Heart right ventricle (tissue), 16 donors: ENCODE data around the gene CDHR5. TPM values are rescaled to one million over a fixed set of nuclear protein-coding genes. Genes with fewer than 3 reads are reported as not detected.

Experiments used
- ATAC-seq, 8 donors: fragments of 200-7000 bp; cut with Tn5 transposase; one replicate each; pipeline ENCODE4 v1.9.1; 2020; ENCODE audit warnings: mild to moderate bottlenecking in 8 of 8, moderate library complexity in 8 of 8, moderate number of reproducible peaks in 1 of 8
- DNase-seq, 2 donors: peaks; one replicate each; pipeline ENCODE4 v3.0.0-alpha.2; 2020
- H3K27ac ChIP-seq, 10 donors: fragments of 200-600 bp; sonication (generic) in 2 of 10; one replicate each; pipeline versions ENCODE4 v1.5.0 to v1.8.0; 2020 to 2022; ENCODE audit warnings: mild to moderate bottlenecking in 3 of 10
- H3K27me3 ChIP-seq, 7 donors: fragments of 200-600 bp; one replicate each; pipeline ENCODE4 v1.8.0; 2021 to 2022; ENCODE audit warnings: mild to moderate bottlenecking in 2 of 7
- H3K36me3 ChIP-seq, 9 donors: fragments of 200-600 bp; sonication (generic) in 1 of 9; one replicate each; pipeline versions ENCODE4 v1.5.0 to v1.8.0; 2020 to 2022; ENCODE audit warnings: mild to moderate bottlenecking in 2 of 9
- H3K4me1 ChIP-seq, 9 donors: fragments of 200-600 bp; sonication (generic) in 1 of 9; one replicate each; pipeline versions ENCODE4 v1.5.0 to v1.8.0; 2020 to 2022; ENCODE audit warnings: mild to moderate bottlenecking in 4 of 9
- H3K4me3 ChIP-seq, 10 donors: fragments of 200-600 bp; sonication (generic) in 2 of 10; one replicate each; pipeline versions ENCODE4 v1.5.0 to v1.8.0; 2020 to 2022; ENCODE audit warnings: mild to moderate bottlenecking in 7 of 10, moderate library complexity in 2 of 10
- H3K9me3 ChIP-seq, 11 donors: fragments of 200-600 bp in 10 of 11; sonication (generic) in 2 of 11; one replicate each; pipeline versions ENCODE4 v1.5.0 to v1.8.0; 2013 to 2022; ENCODE audit warnings: mild to moderate bottlenecking in 2 of 11, control low read depth in 1 of 11, moderate library complexity in 1 of 11
- CTCF ChIP-seq, 9 donors: fragments of 200-600 bp; sonication (generic) in 2 of 9; IDR thresholded peaks; one replicate each; pipeline versions ENCODE4 v1.5.0 to v1.8.0; 2021 to 2022; ENCODE audit warnings: antibody characterized with exemption in 9 of 9, mild to moderate bottlenecking in 5 of 9, moderate library complexity in 1 of 9
- WGBS, 2 donors: extraction: QIAGEN DNeasy Blood & Tissue Kit; methylation state at CpG; one replicate each; pipeline ENCODE4 v1.1.7; 2013; ENCODE audit warnings: inconsistent platforms in 1 of 2; 5-methylcytosine and 5-hydroxymethylcytosine counted together
- intact Hi-C, 10 donors: fragments of 100-400 bp; cut with DNase I; formaldehyde crosslinking; loops; one replicate each; pipeline versions ENCODE4 v1.11.1 to v1.14.2; 2022
- polyA plus RNA-seq, 2 donors: library from polyadenylated mRNA; stranded (reverse); fragments of 200-250 nt; gene quantifications; one replicate each; pipeline ENCODE4 v1.2.3, GENCODE V29; 2013
- total RNA-seq, 10 donors: library from RNA; stranded (reverse); fragmentation: NEBNext Ultra II Directional in 3 of 10; extraction: Animal tissue kit (Norgen Biotek cat#: 25700) in 3 of 10; gene quantifications; one replicate each; pipeline versions ENCODE4 v1.2.1 to v1.2.4, GENCODE V29; 2021 to 2023
- donor health status: Arrhythmogenic right ventricular cardiomyopathy.
- donor health status: ischemic (EF 13 %, LVEDD 7.1; RV severe dilation, severe dysfunction).
- donor health status: healthy with polysubstance abuse.
- donor health status: DM: no; HTN: yes; CAD: no.
- donor health status: DM: no; HTN: no; CAD: no.
- donor health status: ischemic (EF 25% LVEDD 6.9; RV normal size, moderate dysfunction).
- donor health status: ischemic (EF 25% LVEDD 5.7; RV mildly dilated, moderate dysfunction).
- donor health status: healthy.
- donor health status: DM: yes; HTN: yes; CAD: no.
- donor health status: Ischemic cardiomyopathy.
- donor health status: ischemic (EF 35%, LVEDD 5.7; RV mildly dilated, moderate dysfunction).
- donor health status: nonischemic (EF 11% LVEDD 7.7; RV severe dilation, severe dysfunction).
- donor health status: DM: yes; HTN: yes; CAD: no.
- donor health status: PGD.
- donor health status: ischemic (EF 29% LVEDD 5.4; RV normal size, mild dysfunction).
- donor health status: nonischemic (EF 23%, LVEDD 6.1; RV moderate dilation, normal function).

Gene CDHR5
- total and polyA plus RNA-seq, 12 donors = not detected

GRCh38 chr11:613369-613968, 11.3 kb downstream of the CDHR5 start:
- H3K36me3 ChIP-seq = peaks cover 0 to 68% (median 45%) of the 10 kb centered on the region in 9 donors
- H3K4me3 ChIP-seq = peak overlapping the region in 3 of 10 donors; percentile 67 to 85 (median 69)
- 64 to 70% methylated on average over 32 to 36 of the region's 36 CpGs for WGBS, 2 donors
- TF ChIP-seq CTCF (IDR thresholded peaks at IDR 0.05) = no peak
- H3K27ac ChIP-seq = peak overlapping the region in 8 of 10 donors; percentile 64 to 98 (median 96)
- intact Hi-C loops = loop anchor here in 1 of 10 donors (5.0 kb wide), 1 partner anchor 36 kb away; the partner anchor contains the start of gene PHRF1
- ATAC-seq (peak in 5 of 8 donors; percentile 0 to 17 (median 1)), DNase-seq (peak; percentile 57 to 61)
- peaks cover 13 to 47% (median 32%) of the 10 kb centered on the region in 9 donors for H3K4me1 ChIP-seq
- no peaks in the 10 kb centered on the region for H3K9me3 ChIP-seq
- H3K27me3 ChIP-seq = no peaks in the 10 kb centered on the region

DNA sequence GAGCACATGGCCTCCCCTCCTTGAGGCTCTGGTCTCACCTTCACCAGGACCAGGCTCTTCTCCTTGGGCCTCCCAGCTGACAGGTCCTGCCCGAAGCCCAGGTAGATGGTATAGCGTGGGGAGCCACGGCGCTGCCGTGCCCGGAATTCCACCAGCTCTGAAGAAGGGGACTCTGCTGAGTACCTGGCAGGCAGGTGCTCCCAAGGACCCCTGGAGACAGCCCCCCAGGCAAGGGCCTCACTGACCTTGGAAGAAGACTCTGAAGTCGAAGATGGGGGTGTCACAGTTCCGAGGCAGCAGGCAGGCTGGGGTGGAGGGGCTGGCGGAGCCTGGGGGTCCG, 11.8 kb downstream of the CDHR5 start:
- Histone ChIP-seq H3K4me1 (peaks cover 13 to 52% (median 35%) of the 10 kb centered on the region in 9 donors), H3K27me3 (no peaks in the 10 kb centered on the region), H3K9me3 (no peaks in the 10 kb centered on the region), H3K4me3 (no peak overlapping the region), H3K36me3 (peaks cover 0 to 72% (median 47%) of the 10 kb centered on the region in 9 donors), H3K27ac (peak overlapping the region in 5 of 10 donors; percentile 19 to 98 (median 64))
- TF ChIP-seq CTCF (IDR thresholded peaks at IDR 0.05) = no peak
- intact Hi-C loops = loop anchor here in 1 of 10 donors (5.0 kb wide), 1 partner anchor 36 kb away; the partner anchor contains the start of gene PHRF1
- 93 to 95% methylated on average over 10 of the region's 10 CpGs for WGBS, 2 donors
- ATAC-seq (no peak), DNase-seq (no peak)

DNA sequence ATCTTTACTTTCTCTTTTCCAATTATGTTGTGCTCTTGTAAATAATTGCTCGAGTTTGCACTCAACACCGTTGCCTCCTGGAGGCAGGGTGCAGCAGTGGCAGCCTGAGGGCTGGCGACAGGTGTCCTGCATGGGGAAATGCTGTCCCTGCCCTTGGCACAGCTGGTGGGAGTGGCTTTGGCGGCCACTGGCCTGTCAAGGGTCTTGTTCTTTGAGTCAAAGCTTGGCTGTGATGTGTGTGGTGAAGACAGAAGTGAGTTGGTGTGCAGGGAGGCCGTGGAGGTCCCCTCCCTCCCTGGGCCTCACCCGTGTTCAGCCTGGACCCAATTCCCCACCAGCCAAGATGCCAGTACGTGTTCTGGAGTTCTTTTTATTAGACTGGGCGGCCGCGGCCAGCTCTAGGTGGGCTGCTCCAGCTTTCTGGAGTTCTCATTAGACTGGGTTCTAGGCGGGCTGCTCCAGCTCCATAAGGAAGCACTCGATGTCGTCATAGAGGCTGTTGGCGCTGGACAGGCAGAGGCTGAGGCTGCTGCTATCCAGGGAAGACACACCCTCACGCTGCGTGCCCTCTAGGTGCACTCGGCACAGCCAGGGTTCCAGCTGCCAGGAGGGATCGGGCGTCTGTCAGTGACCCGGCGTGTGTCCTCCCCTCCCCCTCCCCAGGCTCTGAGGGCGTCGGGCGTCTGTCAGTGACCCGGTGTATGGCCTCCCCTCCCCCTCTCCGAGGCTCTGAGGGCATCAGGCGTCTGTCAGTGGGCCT, 12.4 kb downstream of the CDHR5 start:
- no peaks in the 10 kb centered on the region for H3K9me3 ChIP-seq
- H3K36me3 ChIP-seq = peaks cover 0 to 77% (median 53%) of the 10 kb centered on the region in 9 donors
- no peak for TF ChIP-seq CTCF (IDR thresholded peaks at IDR 0.05)
- peaks cover 13 to 56% (median 36%) of the 10 kb centered on the region in 9 donors for H3K4me1 ChIP-seq
- ATAC-seq (no peak), DNase-seq (no peak)
- no peaks in the 10 kb centered on the region for H3K27me3 ChIP-seq
- H3K27ac ChIP-seq = peak overlapping the region in 4 of 10 donors; percentile 19 to 98 (median 80)
- intact Hi-C loops = loop anchor here in 1 of 10 donors (5.0 kb wide), 1 partner anchor 35 kb away; the partner anchor contains the start of gene PHRF1
- H3K4me3 ChIP-seq = no peak overlapping the region
- 67 to 77% methylated on average over 27 of the region's 27 CpGs for WGBS, 2 donors
